H9 (cell line): ENCODE data around the gene CERS6. TPM values are rescaled to one million over a fixed set of nuclear protein-coding genes. Genes with fewer than 3 reads are reported as not detected.

ENCODE experiments used
- DNase-seq: peaks from one replicate; pipeline ENCODE4 v3.0.0-alpha.2; 2017
- H2AFZ ChIP-seq: one replicate; pipeline ENCODE4 v1.6.1; 2013; ENCODE audit warnings: mild to moderate bottlenecking, low read length, control low read depth, moderate library complexity
- H2AK5ac ChIP-seq: 2 replicates; pipeline ENCODE4 v1.6.1; 2013; ENCODE audit warnings: low read length, control low read depth, mixed read lengths; ENCODE audit not compliant: insufficient read length
- H2BK120ac ChIP-seq: one replicate; pipeline ENCODE4 v1.6.1; 2013; ENCODE audit warnings: low read depth, mild to moderate bottlenecking, low read length, control low read depth, inconsistent platforms; ENCODE audit not compliant: poor library complexity, severe bottlenecking
- H2BK12ac ChIP-seq: 2 replicates; pipeline ENCODE4 v1.6.1; 2013; ENCODE audit warnings: low read length, control low read depth, mixed read lengths, low read depth; ENCODE audit not compliant: insufficient read length
- H2BK15ac ChIP-seq: 2 replicates; pipeline ENCODE4 v1.6.1; 2013; ENCODE audit warnings: low read depth, low read length, control low read depth
- H2BK20ac ChIP-seq: one replicate; pipeline ENCODE4 v1.6.1; 2013; ENCODE audit warnings: low read depth, mild to moderate bottlenecking, low read length, control low read depth, inconsistent platforms; ENCODE audit not compliant: poor library complexity, severe bottlenecking
- H2BK5ac ChIP-seq: 2 replicates; pipeline ENCODE4 v1.6.1; 2013; ENCODE audit warnings: low read length, control low read depth, mixed read lengths; ENCODE audit not compliant: insufficient read length
- H3K14ac ChIP-seq: 2 replicates; pipeline ENCODE4 v1.6.1; 2013; ENCODE audit warnings: low read length, control low read depth; ENCODE audit not compliant: insufficient read depth
- H3K18ac ChIP-seq: 2 replicates; pipeline ENCODE4 v1.6.1; 2013; ENCODE audit warnings: low read depth, mild to moderate bottlenecking, mixed read lengths, low read length, control low read depth; ENCODE audit not compliant: insufficient read length
- H3K23ac ChIP-seq: 2 replicates; pipeline ENCODE4 v1.6.1; 2013; ENCODE audit warnings: low read length, control low read depth, mixed read lengths, low read depth; ENCODE audit not compliant: insufficient read length
- H3K23me2 ChIP-seq: 2 replicates; pipeline ENCODE4 v1.6.1; 2013; ENCODE audit warnings: low read depth, mild to moderate bottlenecking, mixed read lengths, low read length, control low read depth; ENCODE audit not compliant: insufficient read length, poor library complexity, severe bottlenecking
- H3K27ac ChIP-seq: 2 replicates; pipeline ENCODE4 v1.5.1; 2013; ENCODE audit warnings: low read length, control low read depth, mixed read lengths, low read depth; ENCODE audit not compliant: insufficient read length
- H3K27me3 ChIP-seq: 2 replicates; pipeline ENCODE4 v1.6.1; 2013; ENCODE audit warnings: low read length, control low read depth, inconsistent platforms; ENCODE audit not compliant: insufficient read depth
- H3K4ac ChIP-seq: 2 replicates; pipeline ENCODE4 v1.6.1; 2013; ENCODE audit warnings: low read depth, mild to moderate bottlenecking, control low read depth, inconsistent platforms, low read length, moderate library complexity
- H3K4me1 ChIP-seq: 2 replicates; pipeline ENCODE4 v1.6.1; 2013; ENCODE audit warnings: low read length, control low read depth, inconsistent platforms; ENCODE audit not compliant: insufficient read depth
- H3K4me2 ChIP-seq: 2 replicates; pipeline ENCODE4 v1.6.1; 2013; ENCODE audit warnings: low read length, control low read depth, mixed read lengths; ENCODE audit not compliant: insufficient read length, insufficient read depth
- H3K56ac ChIP-seq: 2 replicates; pipeline ENCODE4 v1.6.1; 2013; ENCODE audit warnings: low read depth, mild to moderate bottlenecking, mixed read lengths, low read length, control low read depth; ENCODE audit not compliant: insufficient read length
- H3K79me1 ChIP-seq: 2 replicates; pipeline ENCODE4 v1.6.1; 2013; ENCODE audit warnings: low read depth, mild to moderate bottlenecking, moderate library complexity, low read length, control low read depth, inconsistent platforms; ENCODE audit not compliant: insufficient read depth, poor library complexity, severe bottlenecking
- H3K79me2 ChIP-seq: 2 replicates; pipeline ENCODE4 v1.6.1; 2013; ENCODE audit warnings: low read length, control low read depth, inconsistent platforms; ENCODE audit not compliant: insufficient read depth
- H3K9ac ChIP-seq: 2 replicates; pipeline ENCODE4 v1.6.1; 2013; ENCODE audit warnings: low read length, control low read depth, mixed read lengths; ENCODE audit not compliant: insufficient read length; ENCODE audit errors: extremely low read depth
- H3K9me3 ChIP-seq: one replicate; pipeline ENCODE4 v1.6.1; 2013; ENCODE audit warnings: low read depth, low read length, inconsistent platforms; ENCODE audit not compliant: control insufficient read depth
- H3T11ph ChIP-seq: one replicate; pipeline ENCODE4 v1.6.1; 2013; ENCODE audit warnings: mild to moderate bottlenecking, low read length, control low read depth, inconsistent platforms
- H4K20me1 ChIP-seq: one replicate; pipeline ENCODE4 v1.6.1; 2013; ENCODE audit not compliant: control insufficient read depth, insufficient read length, insufficient read depth
- H4K5ac ChIP-seq: 2 replicates; pipeline ENCODE4 v1.6.1; 2013; ENCODE audit warnings: low read depth, mild to moderate bottlenecking, mixed read lengths, low read length, control low read depth; ENCODE audit not compliant: insufficient read length
- H4K8ac ChIP-seq: replicated peaks from 2 replicates; pipeline ENCODE4 v1.6.1; 2013; ENCODE audit warnings: low read length, control low read depth, mixed read lengths, low read depth; ENCODE audit not compliant: insufficient read length
- H4K91ac ChIP-seq: 2 replicates; pipeline ENCODE4 v1.6.1; 2013; ENCODE audit warnings: low read depth, mild to moderate bottlenecking, moderate library complexity, mixed read lengths, low read length, control low read depth; ENCODE audit not compliant: insufficient read length
- H3K27ac Mint-ChIP-seq, 3 experiments: 2 replicates in 2 of 3; 3 replicates in 1 of 3; pipeline ENCODE4 v1.8.0; 2020 to 2021; ENCODE audit warnings: mixed read lengths in 3 of 3, mild to moderate bottlenecking in 1 of 3, moderate library complexity in 1 of 3
- H3K27me3 Mint-ChIP-seq: 2 replicates; pipeline ENCODE4 v1.8.0; 2021; ENCODE audit warnings: low read depth, mild to moderate bottlenecking, moderate library complexity, mixed read lengths
- H3K36me3 Mint-ChIP-seq, 3 experiments: 2 replicates in 2 of 3; 3 replicates in 1 of 3; pipeline ENCODE4 v1.8.0; 2020 to 2021; ENCODE audit warnings: low read depth in 3 of 3, mixed read lengths in 3 of 3; ENCODE audit not compliant: insufficient read depth in 1 of 3
- H3K4me1 Mint-ChIP-seq, 2 experiments: 2 replicates each; pipeline ENCODE4 v1.8.0; 2020; ENCODE audit warnings: mixed read lengths in 2 of 2
- H3K4me3 Mint-ChIP-seq, 2 experiments: 2 replicates in 1 of 2; 3 replicates in 1 of 2; pipeline ENCODE4 v1.8.0; 2020 to 2021; ENCODE audit warnings: mild to moderate bottlenecking in 2 of 2, mixed read lengths in 2 of 2, moderate library complexity in 1 of 2
- H3K9me3 Mint-ChIP-seq, 2 experiments: 2 replicates in 1 of 2; 3 replicates in 1 of 2; pipeline ENCODE4 v1.8.0; 2020; ENCODE audit warnings: mild to moderate bottlenecking in 2 of 2, mixed read lengths in 2 of 2, moderate library complexity in 1 of 2
- CTCF ChIP-seq: fragments of 200-600 bp; sonication (generic); conservative IDR thresholded peaks from 3 replicates; pipeline ENCODE4 v1.8.0; 2021; ENCODE audit warnings: antibody characterized with exemption, mild to moderate bottlenecking
- WGBS: extraction: QIAGEN DNeasy Blood & Tissue Kit; methylation state at CpG from one replicate; pipeline ENCODE4 v1.1.7; 2013; ENCODE audit warnings: missing lambda C conversion rate, low lambda C conversion rate, mixed read lengths; ENCODE audit not compliant: insufficient read length; ENCODE audit errors: extremely low coverage; 5-methylcytosine and 5-hydroxymethylcytosine counted together
- total RNA-seq: library from RNA; stranded (reverse); gene quantifications from 2 replicates; pipeline ENCODE4 v1.2.1, GENCODE V29; 2021

Gene CERS6
- total RNA-seq, 1 experiment from 2014 or later, result 17.7 TPM

- no peaks in the 10 kb centered on the region for H3K79me1 ChIP-seq
- H3K9me3 Mint-ChIP-seq, result peaks cover 30 to 31% of the 10 kb centered on the region in 2 experiments
- DNase-seq, result no peak
- no peak overlapping the region for H3K4me2 ChIP-seq
- no peak overlapping the region for H4K8ac ChIP-seq
- H2AK5ac ChIP-seq, result no peak overlapping the region
- H3K14ac ChIP-seq, result no peak overlapping the region
- peaks cover 25 to 42% (median 26%) of the 10 kb centered on the region in 3 experiments for H3K36me3 Mint-ChIP-seq
- no peak overlapping the region for H2BK12ac ChIP-seq
- H4K20me1 ChIP-seq, result no peaks in the 10 kb centered on the region
- H3K4ac ChIP-seq, result no peak overlapping the region
- no peak for TF ChIP-seq CTCF
- H3K4me3 Mint-ChIP-seq, result no peak overlapping the region
- peaks cover 7% of the 10 kb centered on the region for H3K9me3 ChIP-seq
- no CpG with 5 or more reads among the region's 2 CpGs for WGBS
- H4K91ac ChIP-seq, result no peak overlapping the region
- H2BK15ac ChIP-seq, result no peak overlapping the region
- H3K79me2 ChIP-seq, result 0 out of 2 replicates have a peak, but pooled peaks cover 2% of the 10 kb centered on the region
- no peaks in the 10 kb centered on the region; the same call in 1 of the 2 replicates for H3K27me3 Mint-ChIP-seq
- no peaks in the 10 kb centered on the region for H3K23me2 ChIP-seq
- no peaks in the 10 kb centered on the region for H3K27me3 ChIP-seq
- H3K4me1 Mint-ChIP-seq, result peaks cover 9 to 12% of the 10 kb centered on the region in 2 experiments
- H2AFZ ChIP-seq, result no peak overlapping the region
- no peak overlapping the region for H3K27ac ChIP-seq
- H2BK120ac ChIP-seq, result no peak overlapping the region
- H2BK20ac ChIP-seq, result no peak overlapping the region
- H4K5ac ChIP-seq, result no peak overlapping the region
- no peak overlapping the region for H3T11ph ChIP-seq
- H3K56ac ChIP-seq, result no peak overlapping the region
- no peak overlapping the region for H3K9ac ChIP-seq
- H3K4me1 ChIP-seq, result peaks cover 4% of the 10 kb centered on the region; the same call in 1 of the 2 replicates
- H2BK5ac ChIP-seq, result no peak overlapping the region
- H3K27ac Mint-ChIP-seq, result no peak overlapping the region
- H3K18ac ChIP-seq, result no peak overlapping the region
- H3K23ac ChIP-seq, result no peak overlapping the region
These were observed 151.9 kb downstream of the CERS6 start for GRCh38 chr2:168607992-168608391.
